ENCODE results near the gene KRTAP4-3.

KRTAP4-3 gene

GRCh38 chr17:41168121-41168520, at the start of gene KRTAP4-3:
KRTAP4-3 (minus strand) TSS chr17:41168221; CDS start chr17:41168172, 49 bp downstream.
- Histone ChIP-seq H3K27ac (ENCODE audit: poor library complexity, severe bottlenecking) (no peak within 1 kb of the TSS), H3K27me3 (ENCODE audit: insufficient read depth, poor library complexity, severe bottlenecking) (no peaks in the 10 kb centered on the region), H3K4me1 (ENCODE audit: insufficient read depth, poor library complexity, severe bottlenecking) (no peaks in the 10 kb centered on the region), H3K9me3 (ENCODE audit: severe bottlenecking) (no peaks in the 10 kb centered on the region), H3K4me3 (ENCODE audit: severe bottlenecking) (no peak within 1 kb of the TSS), H3K36me3 (ENCODE audit: low read depth) (no peaks in the 10 kb centered on the region)
- TF ChIP-seq CTCF (IDR thresholded peaks at IDR 0.05; ENCODE audit: poor library complexity, severe bottlenecking) = no peak
- no peak for ATAC-seq (ENCODE audit: low read depth)
- DNase-seq (ENCODE audit: low spot score) = no peak

- ATAC-seq (ENCODE audit: low read depth) (no peak), DNase-seq (ENCODE audit: low spot score) (no peak)
- H3K27ac ChIP-seq (ENCODE audit: poor library complexity, severe bottlenecking) = no peak overlapping the region
- H3K9me3 ChIP-seq (ENCODE audit: severe bottlenecking) = no peaks in the 10 kb centered on the region
- H3K36me3 ChIP-seq (ENCODE audit: low read depth) = no peaks in the 10 kb centered on the region
- no peaks in the 10 kb centered on the region for H3K4me1 ChIP-seq (ENCODE audit: insufficient read depth, poor library complexity, severe bottlenecking)
- H3K4me3 ChIP-seq (ENCODE audit: severe bottlenecking) = no peak overlapping the region
- H3K27me3 ChIP-seq (ENCODE audit: insufficient read depth, poor library complexity, severe bottlenecking) = no peaks in the 10 kb centered on the region
- no peak for TF ChIP-seq CTCF (IDR thresholded peaks at IDR 0.05; ENCODE audit: poor library complexity, severe bottlenecking)
Observed at GRCh38 chr17:41215681-41216080, 47.7 kb upstream of the KRTAP4-3 start.

DNA sequence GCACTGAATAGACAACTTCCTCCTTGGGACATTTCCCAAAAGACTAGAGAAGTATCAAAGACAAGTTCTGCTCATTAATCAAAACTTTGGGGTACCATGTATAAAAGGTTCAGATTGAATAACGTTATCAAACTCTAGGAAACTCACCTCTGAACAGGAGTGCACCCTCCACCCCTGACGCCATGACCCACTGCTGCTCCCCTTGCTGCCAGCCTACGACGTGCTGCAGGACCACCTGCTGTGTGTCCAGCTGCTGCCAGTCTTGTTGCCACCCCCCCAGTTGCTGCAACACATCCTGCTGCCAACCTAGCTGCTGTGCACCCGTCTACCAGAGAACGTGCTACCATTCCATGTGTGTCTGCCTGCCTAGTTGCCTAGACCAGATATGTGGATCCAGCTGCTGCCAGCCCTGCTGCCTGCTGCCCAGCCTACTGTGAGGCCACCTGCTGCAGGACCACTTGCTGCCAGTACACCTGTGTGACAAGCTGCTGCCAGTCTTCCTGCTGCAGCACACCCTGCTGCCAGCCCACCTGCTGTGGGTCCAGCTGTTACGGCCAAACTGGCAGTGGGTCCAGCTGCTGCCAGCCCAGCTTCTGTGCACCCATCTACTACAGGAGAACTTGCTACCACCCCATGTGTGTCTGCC, 44.6 kb upstream of the KRTAP4-3 start:
- Histone ChIP-seq H3K36me3 (ENCODE audit: low read depth) (no peaks in the 10 kb centered on the region), H3K9me3 (ENCODE audit: severe bottlenecking) (no peaks in the 10 kb centered on the region), H3K27me3 (ENCODE audit: insufficient read depth, poor library complexity, severe bottlenecking) (no peaks in the 10 kb centered on the region), H3K4me3 (ENCODE audit: severe bottlenecking) (no peak overlapping the region), H3K27ac (ENCODE audit: poor library complexity, severe bottlenecking) (no peak overlapping the region), H3K4me1 (ENCODE audit: insufficient read depth, poor library complexity, severe bottlenecking) (no peaks in the 10 kb centered on the region)
- DNase-seq (ENCODE audit: low spot score) = no peak
- no peak for TF ChIP-seq CTCF (IDR thresholded peaks at IDR 0.05; ENCODE audit: poor library complexity, severe bottlenecking)
- no peak for ATAC-seq (ENCODE audit: low read depth)

DNA sequence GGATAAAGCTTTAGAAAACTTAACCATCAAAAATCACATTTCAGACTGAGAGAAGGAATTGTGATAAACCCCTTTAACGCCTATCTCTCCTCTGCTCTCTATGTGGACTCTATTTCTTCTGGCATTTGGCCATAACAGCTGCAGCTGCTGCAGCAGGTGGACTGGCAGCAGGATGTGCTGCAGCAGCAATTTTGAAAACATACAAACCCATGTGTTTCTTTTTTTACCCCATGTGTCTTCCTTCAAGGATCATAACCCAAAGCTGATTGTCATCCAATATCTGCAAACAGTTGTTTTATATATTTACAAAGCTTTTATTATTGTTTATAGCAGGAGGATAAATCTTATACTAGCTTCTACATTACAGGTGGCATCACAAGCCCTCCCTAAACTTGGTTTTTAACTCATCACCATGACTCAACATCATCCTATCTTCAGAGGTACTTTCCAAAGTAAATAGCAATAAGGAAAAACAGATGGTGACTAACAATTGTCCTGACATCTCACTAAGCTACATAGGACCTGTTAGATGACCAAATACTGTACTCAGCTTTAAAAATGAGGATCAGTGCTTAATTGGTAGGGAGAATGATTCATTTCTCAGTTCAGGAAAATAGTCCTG, 43.9 kb upstream of the KRTAP4-3 start:
- no peaks in the 10 kb centered on the region for H3K36me3 ChIP-seq (ENCODE audit: low read depth)
- H3K27me3 ChIP-seq (ENCODE audit: insufficient read depth, poor library complexity, severe bottlenecking) = no peaks in the 10 kb centered on the region
- no peak overlapping the region for H3K4me3 ChIP-seq (ENCODE audit: severe bottlenecking)
- no peak for TF ChIP-seq CTCF (IDR thresholded peaks at IDR 0.05; ENCODE audit: poor library complexity, severe bottlenecking)
- peak; percentile 61 for ATAC-seq (ENCODE audit: low read depth)
- DNase-seq (ENCODE audit: low spot score) = no peak
- no peaks in the 10 kb centered on the region for H3K9me3 ChIP-seq (ENCODE audit: severe bottlenecking)
- no peaks in the 10 kb centered on the region for H3K4me1 ChIP-seq (ENCODE audit: insufficient read depth, poor library complexity, severe bottlenecking)
- no peak overlapping the region for H3K27ac ChIP-seq (ENCODE audit: poor library complexity, severe bottlenecking)

All from RWPE2 (cell line).